AG04449 (cell line): ENCODE data around the gene TPSD1.
"Not testable (repeated sequence)": the region's sequence is repeated elsewhere in the genome, so short reads cannot be mapped to it uniquely, and the experiment has no call there.

Experiments used
- CTCF ChIA-PET: fragments of 350-600 bp; formaldehyde crosslinking; extraction: SDS; loops from one replicate; lab custom pipeline; 2021; ENCODE audit warnings: antibody characterized with exemption; lab: Yijun Ruan, JAX
- POLR2A ChIA-PET: fragments of 400-600, 350-600 bp; formaldehyde crosslinking; extraction: SDS; loops from one replicate; lab custom pipeline; 2020; ENCODE audit warnings: antibody characterized with exemption, inconsistent platforms; lab: Yijun Ruan, JAX
- DNase-seq: peaks from one replicate; pipeline ENCODE4 v3.0.0-alpha.2; 2010; ENCODE audit warnings: low read depth, low spot score
- H3K4me3 ChIP-seq: 2 replicates; pipeline ENCODE4 v1.5.1; 2011; ENCODE audit warnings: low read depth, mild to moderate bottlenecking, control low read depth, low read length
- TF ChIP-seq, protein P1 (sequence below): IDR thresholded peaks from one replicate; pipeline ENCODE4 v1.5.1; 2011; ENCODE audit warnings: mild to moderate bottlenecking, moderate library complexity, low read length, control low read depth, inconsistent platforms; ENCODE audit not compliant: insufficient read depth; ENCODE audit errors: missing control alignments

The TPSD1 gene

DNA sequence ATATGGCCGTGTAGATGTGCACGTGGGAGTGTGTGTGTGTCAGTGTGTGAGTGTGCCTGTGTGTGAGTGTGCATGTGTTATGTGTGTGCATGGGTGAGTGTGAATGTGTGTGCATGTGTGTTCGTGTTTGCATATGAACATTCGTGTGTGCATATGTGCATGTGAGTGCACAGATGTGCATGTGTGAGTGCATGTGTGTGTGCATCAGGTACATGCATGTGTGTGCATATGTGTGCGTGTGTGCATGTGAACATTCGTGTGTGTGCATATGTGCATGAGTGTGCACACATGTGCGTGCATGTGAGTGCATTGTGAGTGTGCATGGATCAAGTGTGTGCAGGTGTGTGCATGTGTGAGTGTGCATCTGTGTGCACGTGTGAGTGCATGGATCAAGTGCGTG, 17.9 kb upstream of the TPSD1 start:
- ChIA-PET POLR2A (no interaction called here), CTCF (interaction anchor here (0.8 to 1.0 kb wide), 3 partner anchors 20 to 180 kb away, joined by 3 to 6 read pairs (median 4); no protein-coding TSS in a partner anchor)
- no peak overlapping the region for H3K4me3 ChIP-seq
- no peak for DNase-seq
- TF ChIP-seq, protein P1, sequence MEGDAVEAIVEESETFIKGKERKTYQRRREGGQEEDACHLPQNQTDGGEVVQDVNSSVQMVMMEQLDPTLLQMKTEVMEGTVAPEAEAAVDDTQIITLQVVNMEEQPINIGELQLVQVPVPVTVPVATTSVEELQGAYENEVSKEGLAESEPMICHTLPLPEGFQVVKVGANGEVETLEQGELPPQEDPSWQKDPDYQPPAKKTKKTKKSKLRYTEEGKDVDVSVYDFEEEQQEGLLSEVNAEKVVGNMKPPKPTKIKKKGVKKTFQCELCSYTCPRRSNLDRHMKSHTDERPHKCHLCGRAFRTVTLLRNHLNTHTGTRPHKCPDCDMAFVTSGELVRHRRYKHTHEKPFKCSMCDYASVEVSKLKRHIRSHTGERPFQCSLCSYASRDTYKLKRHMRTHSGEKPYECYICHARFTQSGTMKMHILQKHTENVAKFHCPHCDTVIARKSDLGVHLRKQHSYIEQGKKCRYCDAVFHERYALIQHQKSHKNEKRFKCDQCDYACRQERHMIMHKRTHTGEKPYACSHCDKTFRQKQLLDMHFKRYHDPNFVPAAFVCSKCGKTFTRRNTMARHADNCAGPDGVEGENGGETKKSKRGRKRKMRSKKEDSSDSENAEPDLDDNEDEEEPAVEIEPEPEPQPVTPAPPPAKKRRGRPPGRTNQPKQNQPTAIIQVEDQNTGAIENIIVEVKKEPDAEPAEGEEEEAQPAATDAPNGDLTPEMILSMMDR: no peak

DNA sequence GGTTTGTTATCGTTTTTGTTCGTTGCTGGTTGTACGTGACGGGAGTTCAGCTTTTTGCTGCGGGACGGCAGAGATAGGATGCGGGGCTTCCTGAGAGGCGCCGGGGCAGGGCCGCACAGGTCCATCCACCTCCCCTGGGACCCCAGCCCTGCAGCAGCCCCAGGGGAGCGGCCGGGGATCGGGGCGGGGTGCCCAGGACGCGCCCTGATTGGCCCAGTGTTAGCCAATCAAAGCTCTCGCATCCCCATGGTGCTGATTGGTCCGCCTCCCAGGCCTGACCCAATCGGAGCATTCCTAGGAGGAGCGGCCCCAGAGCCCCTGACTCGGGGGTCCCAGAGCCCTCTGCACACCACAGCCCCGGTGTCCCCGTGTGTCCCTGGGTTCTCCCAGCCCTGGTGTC, 17.0 kb upstream of the TPSD1 start:
- H3K4me3 ChIP-seq, POLR2A ChIA-PET, DNase-seq: not testable (repeated sequence)
- CTCF ChIA-PET: interaction anchor here (0.7 to 1.0 kb wide), 4 partner anchors 19 to 901 kb away, joined by 3 to 6 read pairs (median 4); no protein-coding TSS in a partner anchor

DNA sequence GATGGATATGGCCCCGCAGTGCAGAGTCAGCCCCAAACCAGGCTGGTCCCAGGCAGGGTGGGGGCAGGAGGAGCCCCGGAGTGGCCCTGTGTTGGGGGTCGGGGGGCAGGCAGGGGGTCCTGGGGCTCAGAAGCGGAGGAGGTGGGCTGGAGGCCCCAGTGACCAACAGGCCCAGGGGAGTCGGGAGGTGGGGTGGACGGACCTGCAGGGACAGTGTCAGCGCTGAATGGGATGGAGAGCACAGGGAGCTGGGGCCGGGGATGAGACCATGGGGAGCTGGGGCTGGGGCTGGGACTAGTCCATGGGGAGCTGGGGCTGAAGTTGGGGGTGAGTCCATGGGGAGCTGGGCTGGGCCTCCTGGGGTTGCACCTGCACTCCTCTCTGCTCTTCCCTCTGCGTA, 16.3 kb upstream of the TPSD1 start:
- DNase-seq, POLR2A ChIA-PET, CTCF ChIA-PET, H3K4me3 ChIP-seq: not testable (repeated sequence)

DNA sequence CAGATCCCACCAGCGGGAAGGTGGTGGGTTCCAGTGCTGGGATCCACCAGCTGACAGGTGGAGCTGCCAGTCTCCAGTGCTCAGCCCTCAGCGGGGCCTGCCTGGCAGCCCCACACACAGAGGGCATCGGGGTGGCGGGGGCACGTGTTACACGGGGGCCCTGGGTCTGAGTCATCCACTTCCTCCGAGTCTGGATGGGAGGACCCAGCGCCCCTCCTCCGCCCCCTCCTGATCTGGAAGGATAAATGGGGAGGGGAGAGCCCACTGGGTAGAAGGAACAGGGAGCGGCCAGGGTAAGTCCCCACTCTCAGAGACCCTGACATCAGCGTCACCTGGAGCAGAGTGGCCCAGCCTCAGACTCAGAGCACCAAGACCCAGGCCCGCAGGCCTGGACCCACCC, 15.4 kb upstream of the TPSD1 start, which contains the start of gene TPSAB1:
Gene TPSAB1, plus strand, starts transcription at position 270 of the 400 bp plus-strand sequence. CDS start 234 bp downstream, outside the sequence.
- CTCF ChIA-PET, POLR2A ChIA-PET, DNase-seq, H3K4me3 ChIP-seq: not testable (repeated sequence)

DNA sequence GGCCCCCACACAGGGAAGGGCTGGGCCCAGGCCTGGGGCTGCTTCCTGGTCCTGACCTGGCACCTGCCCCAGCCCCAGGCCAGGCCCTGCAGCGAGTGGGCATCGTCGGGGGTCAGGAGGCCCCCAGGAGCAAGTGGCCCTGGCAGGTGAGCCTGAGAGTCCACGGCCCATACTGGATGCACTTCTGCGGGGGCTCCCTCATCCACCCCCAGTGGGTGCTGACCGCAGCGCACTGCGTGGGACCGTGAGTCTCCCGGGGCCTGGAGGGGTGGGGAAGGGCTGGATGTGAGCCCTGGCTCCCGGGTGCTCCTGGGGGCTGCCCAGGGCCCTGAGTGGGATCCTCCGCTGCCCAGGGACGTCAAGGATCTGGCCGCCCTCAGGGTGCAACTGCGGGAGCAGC, 14.8 kb upstream of the TPSD1 start:
- POLR2A ChIA-PET, H3K4me3 ChIP-seq, DNase-seq, CTCF ChIA-PET: not testable (repeated sequence)

DNA sequence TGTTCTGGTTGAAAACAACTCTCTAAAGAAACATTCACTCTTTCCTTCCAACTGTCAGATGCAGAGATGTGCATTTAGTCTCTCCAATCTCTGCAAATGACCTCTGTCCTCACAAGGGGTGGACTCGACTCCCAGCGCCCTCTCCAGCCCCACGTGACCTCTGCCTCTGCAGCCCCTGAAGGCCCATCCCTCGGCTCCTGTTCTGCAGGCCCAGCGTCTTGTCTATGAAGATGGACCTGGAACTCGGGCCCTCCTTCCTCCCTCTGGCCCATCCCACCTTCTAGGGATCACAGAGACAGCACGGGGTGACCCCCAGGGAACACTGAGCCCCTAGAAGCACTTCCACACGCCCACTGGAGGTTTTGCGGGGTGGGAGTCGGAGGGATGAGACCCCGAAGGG, 12.5 kb upstream of the TPSD1 start:
- CTCF ChIA-PET, DNase-seq, POLR2A ChIA-PET, H3K4me3 ChIP-seq: not testable (repeated sequence)

DNA sequence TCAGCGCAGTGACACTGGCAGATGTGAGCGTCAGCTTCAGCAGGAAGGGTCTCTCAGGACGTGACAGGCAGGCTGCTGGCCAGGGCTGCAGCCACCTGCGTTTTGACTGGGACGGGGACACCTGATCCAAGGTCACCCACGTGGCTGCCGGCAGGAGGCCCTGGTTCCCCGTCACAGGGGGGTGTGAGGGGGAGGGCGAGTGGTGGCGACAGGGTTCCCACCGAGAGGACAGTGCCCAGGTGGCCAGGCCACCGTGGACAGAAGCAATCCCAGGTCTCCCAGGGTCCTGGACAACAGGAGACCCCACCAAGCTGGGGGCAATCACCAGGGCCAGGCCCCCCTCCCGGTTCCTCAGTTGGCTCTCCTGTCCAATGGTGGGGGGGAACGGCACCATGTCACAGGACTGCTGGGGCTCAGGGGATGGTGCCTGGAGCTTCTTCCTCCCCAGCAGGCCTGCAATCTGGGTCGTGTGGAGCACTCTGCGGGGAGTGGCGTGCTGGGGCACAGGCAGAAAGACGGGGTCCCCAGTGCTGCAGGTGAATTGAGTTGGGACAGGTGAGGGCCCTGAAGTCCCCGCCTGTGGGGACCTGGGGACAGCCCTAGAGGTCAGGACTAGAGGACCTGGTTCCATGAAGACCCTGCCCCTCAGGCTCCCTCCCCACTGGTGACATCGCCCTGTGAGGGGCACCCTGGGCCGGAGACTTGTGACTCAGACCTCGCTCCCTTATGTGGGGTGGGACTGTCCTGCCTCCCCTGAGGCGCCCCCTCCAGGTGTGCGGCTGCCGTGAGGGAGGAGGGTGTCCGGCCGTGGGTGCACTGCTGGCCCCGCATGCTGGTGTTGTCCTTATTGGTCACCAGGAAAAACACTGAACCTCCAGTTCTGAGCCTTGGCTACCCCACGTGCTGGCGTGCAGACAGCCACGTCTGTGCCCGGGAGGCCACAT, 11.7 kb upstream of the TPSD1 start:
- DNase-seq, POLR2A ChIA-PET, CTCF ChIA-PET, H3K4me3 ChIP-seq: not testable (repeated sequence)

DNA sequence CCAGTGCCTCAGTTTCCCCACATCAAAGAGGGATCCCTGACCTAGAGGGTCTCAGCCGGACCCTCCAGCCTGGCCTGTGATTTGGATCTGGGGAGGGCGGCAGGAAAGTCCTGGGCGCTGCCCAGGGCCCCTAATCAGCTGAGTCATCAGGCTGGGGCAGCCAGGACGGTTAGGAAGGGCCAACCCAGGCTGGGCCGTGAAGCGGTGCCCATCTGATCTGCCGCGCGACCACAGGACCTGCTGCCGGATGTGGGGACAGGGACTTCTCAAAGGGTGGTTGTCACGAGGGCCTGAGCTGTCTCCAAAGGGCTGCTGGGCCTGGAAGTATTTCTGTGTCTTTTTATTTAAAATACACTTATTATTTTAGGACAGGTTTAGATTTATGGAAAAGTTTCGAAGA, 11.0 kb upstream of the TPSD1 start:
- H3K4me3 ChIP-seq: no peak overlapping the region
- ChIA-PET POLR2A (no interaction called here), CTCF (no interaction called here)
- TF ChIP-seq, protein P1: no peak
- no peak for DNase-seq

DNA sequence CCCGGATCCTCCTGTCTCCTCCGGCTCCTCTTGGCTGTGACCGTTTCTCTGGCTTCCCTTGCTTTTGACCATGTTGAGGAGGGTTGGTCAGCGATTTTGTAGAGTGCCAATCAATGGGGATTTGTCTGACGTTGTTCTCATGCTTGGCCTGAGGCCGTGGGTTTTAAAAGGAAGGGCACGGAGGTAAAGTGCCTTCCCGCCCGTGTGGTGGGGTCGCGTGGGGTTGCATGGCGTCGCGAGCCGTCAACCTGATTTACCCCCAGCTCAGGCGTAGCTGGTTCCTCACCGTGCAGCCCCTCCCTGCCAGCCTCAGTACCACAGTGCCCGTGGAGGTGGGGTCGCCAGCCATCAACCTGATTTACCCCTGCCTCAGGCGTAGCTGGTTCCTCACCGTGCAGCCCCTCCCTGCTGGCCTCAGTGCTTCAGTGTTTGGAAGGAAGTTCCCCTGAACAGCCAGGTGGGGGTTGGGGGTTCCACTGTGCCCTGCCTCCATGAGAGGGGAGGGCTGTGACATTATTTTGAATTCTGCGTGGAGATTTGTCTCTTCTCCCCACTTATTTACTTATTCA, 10.3 kb upstream of the TPSD1 start:
- no peak for DNase-seq
- POLR2A ChIA-PET: no interaction called here
- no peak overlapping the region for H3K4me3 ChIP-seq
- CTCF ChIA-PET: no interaction called here
- TF ChIP-seq, protein P1: no peak

DNA sequence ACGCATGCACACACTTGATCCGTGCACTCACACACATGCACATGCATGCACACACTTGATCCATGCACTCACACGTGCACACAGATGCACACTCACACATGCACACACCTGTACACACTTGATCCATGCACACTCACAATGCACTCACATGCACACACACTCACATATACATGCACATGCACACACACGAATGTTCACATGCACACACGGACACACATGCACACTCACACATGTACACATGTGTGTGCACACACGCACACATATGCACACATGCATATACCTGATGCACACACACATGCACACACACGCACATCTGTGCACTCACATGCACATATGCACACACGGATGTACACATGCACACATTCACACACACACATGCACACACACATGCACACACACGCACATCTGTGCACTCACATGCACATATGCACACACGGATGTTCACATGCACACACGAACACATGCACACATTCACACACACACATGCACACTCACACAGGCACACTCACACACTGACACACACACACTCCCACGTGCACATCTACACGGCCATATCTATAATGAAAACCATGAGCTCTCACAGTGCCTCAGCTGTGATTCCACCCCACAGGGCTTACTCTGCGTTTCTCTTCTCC, 7.8 kb upstream of the TPSD1 start:
- H3K4me3 ChIP-seq, CTCF ChIA-PET, POLR2A ChIA-PET, DNase-seq: not testable (repeated sequence)

DNA sequence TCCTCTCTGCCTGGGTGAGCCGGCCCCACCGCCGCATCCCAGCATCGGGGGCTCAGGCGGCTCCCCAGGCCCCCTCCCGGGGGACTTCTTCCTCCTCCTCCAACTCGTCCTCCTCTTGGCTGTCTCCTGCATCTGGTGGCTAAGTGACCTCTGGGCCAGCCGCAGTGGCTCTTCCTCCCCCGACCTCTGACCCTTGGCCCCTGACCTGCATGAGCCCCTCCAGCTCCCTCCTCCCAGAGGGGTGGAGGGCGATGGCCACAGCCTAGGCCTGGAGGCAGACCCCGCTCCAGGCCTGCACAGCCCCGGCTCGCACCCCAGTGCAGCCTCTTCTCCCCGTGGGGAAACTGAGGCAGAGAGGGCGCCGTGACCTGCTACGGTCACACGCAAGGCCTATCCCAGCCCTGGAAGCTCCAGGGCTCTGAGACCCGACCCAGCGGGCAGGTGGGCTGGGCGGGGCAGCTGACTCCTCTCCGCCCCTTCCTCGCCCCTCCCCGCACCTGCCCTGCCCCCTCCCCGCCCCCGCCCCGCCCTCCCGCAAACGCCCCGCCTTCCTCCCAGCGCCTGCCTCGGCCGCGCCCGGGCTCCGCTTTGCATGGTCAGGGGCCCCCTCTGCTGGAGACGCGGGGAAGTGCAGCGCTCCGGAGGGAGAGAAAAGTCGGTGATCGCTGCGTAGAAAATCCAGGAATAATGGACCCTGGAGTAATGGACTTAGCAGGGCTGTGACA, 6.7 kb upstream of the TPSD1 start:
- DNase-seq, POLR2A ChIA-PET, CTCF ChIA-PET, H3K4me3 ChIP-seq: not testable (repeated sequence)
